ENCODE data around the gene DCTN2.

DCTN2 gene

DNA sequence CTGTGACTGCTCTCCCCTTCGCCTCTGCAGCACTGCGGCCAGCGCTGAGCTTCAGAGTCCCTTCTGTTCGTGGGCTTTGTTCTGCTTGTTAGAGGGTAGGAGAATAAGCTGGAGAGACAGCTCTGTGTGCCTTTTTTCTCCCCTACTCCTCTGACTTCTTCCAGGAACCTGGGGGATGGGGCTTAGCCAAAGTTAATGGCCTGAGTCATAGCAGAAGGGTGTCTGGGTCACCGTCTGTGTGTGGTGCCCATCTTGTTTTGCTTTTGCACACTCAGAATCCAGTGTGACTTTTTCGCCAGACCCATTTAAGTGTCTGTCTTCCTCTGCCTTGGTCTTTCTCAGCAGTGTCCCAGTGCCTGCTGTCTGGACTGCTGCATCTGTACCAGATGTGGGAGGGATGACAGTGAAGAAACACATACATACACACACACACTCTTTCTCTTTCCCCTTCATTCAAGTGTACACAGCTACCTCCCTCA lies 5.9 kb upstream of the DCTN2 start:
- no peak overlapping the region for H3K4me3 ChIP-seq (ENCODE audit: low read length)
- DNase-seq (ENCODE audit: low read depth) = no peak
- TF ChIP-seq CTCF (conservative IDR thresholded peaks at IDR 0.05; ENCODE audit: low read depth, low read length) = no peak

DNA sequence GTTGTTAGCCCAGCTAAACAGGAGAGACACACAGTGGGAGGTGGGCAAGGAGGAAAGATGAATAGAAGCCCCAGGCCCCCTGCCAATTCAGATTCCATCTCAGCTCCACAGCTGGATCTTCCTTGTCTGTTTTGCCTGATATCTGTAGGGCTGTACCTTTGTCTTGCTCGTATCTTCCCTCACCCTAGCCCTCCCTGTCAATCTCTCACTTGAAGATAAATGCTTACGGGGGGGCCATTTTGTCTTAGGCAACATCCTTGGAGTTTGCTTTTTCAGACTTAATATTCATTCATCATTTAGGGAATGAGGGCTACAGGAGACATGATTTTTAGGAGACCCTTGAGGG lies 5.3 kb upstream of the DCTN2 start:
- TF ChIP-seq CTCF (conservative IDR thresholded peaks at IDR 0.05; ENCODE audit: low read depth, low read length) = no peak
- H3K4me3 ChIP-seq (ENCODE audit: low read length) = no peak overlapping the region
- no peak for DNase-seq (ENCODE audit: low read depth)

- no peak overlapping the region for H3K4me3 ChIP-seq (ENCODE audit: low read length)
- TF ChIP-seq CTCF (conservative IDR thresholded peaks at IDR 0.05; ENCODE audit: low read depth, low read length) = no peak
- DNase-seq (ENCODE audit: low read depth) = no peak
These were observed 4.8 kb upstream of the DCTN2 start for GRCh38 chr12:57551637-57552305.

DNA sequence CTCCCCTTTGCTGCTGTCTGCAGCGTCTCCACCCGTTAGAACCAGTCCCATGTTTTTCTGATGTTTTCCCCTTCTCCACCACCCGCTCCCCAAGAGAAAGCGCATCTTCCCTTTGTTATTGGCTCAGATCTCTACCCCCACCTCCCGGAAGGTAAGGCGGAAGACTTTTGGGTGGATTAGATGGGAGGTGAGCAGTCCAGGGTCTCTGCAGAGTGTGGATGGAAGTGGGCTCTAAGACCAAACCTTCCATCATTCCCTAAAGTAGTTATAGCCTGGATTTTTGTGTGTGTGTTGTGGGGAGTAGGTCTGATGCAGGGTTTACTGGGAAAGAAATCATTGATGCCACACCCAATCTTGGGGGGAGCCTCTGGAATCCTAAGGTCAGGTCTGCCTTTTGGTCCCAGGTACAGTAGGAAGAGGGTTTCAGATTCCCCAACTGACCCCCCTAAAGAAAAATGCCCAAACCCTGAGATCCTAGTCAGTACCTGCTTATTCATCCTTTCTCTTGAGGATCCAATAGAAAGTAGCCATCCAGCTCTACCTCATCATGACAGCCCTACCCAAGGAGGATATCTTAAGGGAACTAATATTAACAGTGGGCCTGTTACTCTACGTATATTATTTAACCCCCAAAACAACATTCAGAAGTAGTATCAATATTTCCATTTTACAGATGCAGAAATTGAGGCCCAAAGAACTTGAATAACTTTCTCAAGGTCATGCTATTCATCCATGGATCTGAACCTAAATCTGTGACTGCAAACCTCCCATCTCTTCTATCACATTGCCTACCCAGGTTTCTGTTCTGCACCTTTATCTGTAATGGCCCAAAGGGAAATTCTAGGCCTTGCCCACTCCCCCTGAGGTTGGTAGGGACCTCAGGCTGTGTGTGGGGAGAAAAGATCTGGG lies 3.9 kb upstream of the DCTN2 start:
- no peak for TF ChIP-seq CTCF (conservative IDR thresholded peaks at IDR 0.05; ENCODE audit: low read depth, low read length)
- no peak overlapping the region for H3K4me3 ChIP-seq (ENCODE audit: low read length)
- DNase-seq (ENCODE audit: low read depth) = no peak

DNA sequence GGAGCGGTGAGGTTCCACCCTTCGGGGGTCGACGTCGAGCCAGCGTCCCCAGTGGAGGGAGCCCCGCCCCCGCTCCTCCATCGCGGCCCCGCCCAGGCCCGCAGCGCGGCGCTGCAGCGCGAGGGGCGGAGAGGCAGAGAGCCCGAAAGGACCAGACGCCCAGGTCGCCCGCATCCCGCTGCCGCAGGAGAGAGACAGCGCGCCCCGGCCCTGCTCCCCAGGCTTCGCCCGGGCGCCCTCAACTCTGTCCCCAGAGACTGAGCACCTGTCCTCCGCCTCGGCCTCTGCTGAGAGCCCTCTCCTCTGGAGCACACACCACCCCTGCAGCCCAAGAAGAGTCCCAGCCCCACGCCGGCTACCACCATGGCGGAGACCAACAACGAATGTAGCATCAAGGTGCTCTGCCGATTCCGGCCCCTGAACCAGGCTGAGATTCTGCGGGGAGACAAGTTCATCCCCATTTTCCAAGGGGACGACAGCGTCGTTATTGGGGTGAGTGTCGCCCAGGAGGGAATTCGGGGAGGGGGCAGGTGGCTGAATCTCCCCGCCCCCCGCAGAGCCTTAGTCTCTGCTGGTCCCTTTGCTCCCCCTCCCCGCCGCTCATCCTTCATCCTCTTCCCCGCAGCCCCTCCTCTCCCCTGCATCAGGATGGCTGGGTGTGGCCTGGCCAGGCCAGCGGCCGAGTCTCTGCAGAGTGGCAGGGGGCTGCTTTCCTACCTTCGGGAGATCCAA lies 3.1 kb upstream of the DCTN2 start, which contains the start of gene KIF5A:
TSS of gene KIF5A (plus strand) at position 136 of the 732 bp plus-strand sequence. CDS start at position 364, 228 bp downstream.
- H3K4me3 ChIP-seq (ENCODE audit: low read length) = peak within 1 kb of the TSS; percentile 59
- no peak for TF ChIP-seq CTCF (conservative IDR thresholded peaks at IDR 0.05; ENCODE audit: low read depth, low read length)
- no peak for DNase-seq (ENCODE audit: low read depth)

DNA sequence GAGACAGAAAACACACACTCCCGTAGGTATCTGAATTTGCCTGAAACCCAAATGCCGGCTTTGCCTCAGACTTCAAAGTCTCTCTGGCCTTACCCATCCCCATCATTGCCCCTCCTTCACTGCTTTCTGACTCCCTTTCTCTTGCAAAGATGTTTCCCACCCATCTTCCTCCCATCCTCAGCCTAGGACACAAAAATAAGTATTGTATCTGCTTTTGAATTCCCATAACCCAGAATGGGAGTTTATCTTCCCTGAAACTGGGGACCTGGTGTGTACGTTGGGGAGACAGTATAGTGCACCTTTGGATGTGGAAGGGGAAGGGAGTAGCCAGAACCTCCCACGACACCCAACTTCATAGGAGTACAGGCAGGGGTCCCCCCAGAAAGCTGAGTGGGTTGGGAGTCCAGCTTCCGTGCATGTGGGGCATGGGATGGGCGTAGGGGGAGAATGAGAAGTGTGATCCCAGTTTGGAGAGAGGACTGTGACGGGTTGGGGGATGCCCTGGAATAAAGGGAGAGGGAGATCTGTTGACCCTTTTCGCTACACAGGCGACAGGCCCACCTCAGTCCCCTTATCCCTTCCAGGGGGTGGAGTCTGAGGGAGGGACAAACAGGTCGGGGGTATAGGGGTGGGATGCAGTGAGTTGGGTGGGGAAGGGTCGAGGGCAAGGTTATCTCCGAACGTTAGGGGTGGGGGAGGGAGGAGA lies 2.4 kb upstream of the DCTN2 start:
- DNase-seq (ENCODE audit: low read depth) = no peak
- TF ChIP-seq CTCF (conservative IDR thresholded peaks at IDR 0.05; ENCODE audit: low read depth, low read length) = no peak
- H3K4me3 ChIP-seq (ENCODE audit: low read length) = peak overlapping the region; percentile 59

Data from retinal pigment epithelial cell (primary cell).